Hematopoietic multipotent progenitor cell (in vitro differentiated cells): ENCODE results near the gene CCS. TPM values are rescaled to one million over a fixed set of nuclear protein-coding genes. Genes with fewer than 3 reads are reported as not detected.
"Not testable (repeated sequence)": the region's sequence is repeated elsewhere in the genome, so short reads cannot be mapped to it uniquely, and the experiment has no call there.

ENCODE experiments used
- DNase-seq, 3 donors: peaks; one replicate each; pipeline ENCODE4 v3.0.0-alpha.2; 2011 to 2015; ENCODE audit warnings: low read depth in 2 of 3, low spot score in 2 of 3
- total RNA-seq: library from RNA; depleted of rRNA; stranded (reverse); fragments of >200 nt; gene quantifications from one replicate; pipeline ENCODE4 v1.2.3, GENCODE V29; 2012

The CCS gene
- total RNA-seq, 1 donor = 103 TPM

GRCh38 chr11:66586136-66586535 is 6.8 kb upstream of the CCS start:
- DNase-seq = no peak

GRCh38 chr11:66589315-66589714 is 3.7 kb upstream of the CCS start:
- not testable (repeated sequence) for DNase-seq

- DNase-seq = no peak
Measured at GRCh38 chr11:66589996-66590675, 2.8 kb upstream of the CCS start.

- no peak for DNase-seq
Measured at GRCh38 chr11:66591175-66591574, 1.8 kb upstream of the CCS start.

GRCh38 chr11:66593303-66593635 is 284 bp downstream of the CCS start:
- no peak for DNase-seq

- DNase-seq = no peak
Measured at GRCh38 chr11:66593650-66594049, 665 bp downstream of the CCS start.

GRCh38 chr11:66595245-66595904 is 2.4 kb downstream of the CCS start:
- DNase-seq = no peak

GRCh38 chr11:66598993-66599392 is 6.0 kb downstream of the CCS start:
- DNase-seq = no peak

- no peak for DNase-seq
Measured at GRCh38 chr11:66600219-66600618, 7.2 kb downstream of the CCS start.

GRCh38 chr11:66600631-66601233 is 7.7 kb downstream of the CCS start:
- no peak for DNase-seq

GRCh38 chr11:66603072-66603471 is 10.1 kb downstream of the CCS start:
- no peak for DNase-seq

GRCh38 chr11:66604155-66604554 is 11.2 kb downstream of the CCS start:
- DNase-seq = peak in 2 of 3 donors; percentile 41 to 46

- not testable (repeated sequence) for DNase-seq
Measured at GRCh38 chr11:66606608-66607007, 13.6 kb downstream of the CCS start.

- no peak for DNase-seq
Measured at GRCh38 chr11:66607126-66607834, 14.3 kb downstream of the CCS start.

- DNase-seq = peak in 1 of 3 donors; percentile 25
Measured at GRCh38 chr11:66609721-66610617, 17.0 kb downstream of the CCS start.

GRCh38 chr11:66612458-66612857 is 19.5 kb downstream of the CCS start:
- DNase-seq = no peak

- no peak for DNase-seq
Measured at GRCh38 chr11:66614073-66614472, 21.1 kb downstream of the CCS start.

GRCh38 chr11:66616379-66617154 is 23.6 kb downstream of the CCS start, which contains the start of gene RBM14:
Gene RBM14 (plus strand): TSS chr11:66616630. CDS start chr11:66616721, 91 bp downstream.
- DNase-seq = peak; percentile 95 to 99 (median 99)

GRCh38 chr11:66617155-66617834 is 24.3 kb downstream of the CCS start:
- no peak for DNase-seq
